HepG2 (cell line): ENCODE results near the gene HSPA1L. TPM values are rescaled to one million over a fixed set of nuclear protein-coding genes. Genes with fewer than 3 reads are reported as not detected.

Experiments used
- HIVEP1 ChIP-seq: sonication (generic); formaldehyde crosslinking; IDR thresholded peaks from 2 replicates; pipeline ENCODE4 v1.4.0; 2020; ENCODE audit warnings: mild to moderate bottlenecking, missing genetic modification reagents
- KLF6 ChIP-seq: IDR thresholded peaks from 2 replicates; pipeline ENCODE4 v1.8.0; 2016; ENCODE audit warnings: missing biosample characterization, missing genetic modification reagents
- PAX8 ChIP-seq: sonication (generic); formaldehyde crosslinking; IDR thresholded peaks from 2 replicates; pipeline ENCODE4 v1.8.0; 2022; ENCODE audit warnings: mild to moderate bottlenecking, missing genetic modification reagents, borderline replicate concordance
- RFX3 ChIP-seq: IDR thresholded peaks from 2 replicates; pipeline ENCODE4 v1.6.1; 2016; ENCODE audit warnings: missing biosample characterization, missing genetic modification reagents
- SALL1 ChIP-seq: sonication (generic); formaldehyde crosslinking; IDR thresholded peaks from 2 replicates; pipeline ENCODE4 v1.8.0; 2022; ENCODE audit warnings: mild to moderate bottlenecking, missing genetic modification reagents
- SIX4 ChIP-seq: sonication (generic); formaldehyde crosslinking; IDR thresholded peaks from 2 replicates; pipeline ENCODE4 v1.4.0; 2020; ENCODE audit warnings: missing genetic modification reagents
- TEAD2 ChIP-seq: sonication (generic); formaldehyde crosslinking; IDR thresholded peaks from 2 replicates; pipeline ENCODE4 v1.9.0; 2021; ENCODE audit warnings: missing genetic modification reagents
- ZNF232 ChIP-seq: sonication (generic); formaldehyde crosslinking; IDR thresholded peaks from 2 replicates; pipeline ENCODE4 v1.4.0; 2020; ENCODE audit warnings: missing genetic modification reagents, borderline replicate concordance
- ZNF343 ChIP-seq: sonication (generic); formaldehyde crosslinking; IDR thresholded peaks from 2 replicates; pipeline ENCODE4 v1.4.0; 2020; ENCODE audit warnings: mild to moderate bottlenecking, missing genetic modification reagents
- ZNF432 ChIP-seq: sonication (generic); formaldehyde crosslinking; IDR thresholded peaks from 2 replicates; pipeline ENCODE4 v1.5.0; 2020; ENCODE audit warnings: missing genetic modification reagents, mild to moderate bottlenecking, borderline replicate concordance
- ZNF737 ChIP-seq: sonication (generic); formaldehyde crosslinking; IDR thresholded peaks from 2 replicates; pipeline ENCODE4 v1.5.0; 2020; ENCODE audit warnings: missing genetic modification reagents, mild to moderate bottlenecking, borderline replicate concordance
- polyA plus RNA-seq, 8 experiments: library from polyadenylated mRNA; depleted of rRNA in 3 of 8; stranded (reverse) in 7 of 8; unstranded in 1 of 8; fragments of >200 nt; fragmentation: Illumina TruSeq in 4 of 8; extraction: Trizol in 4 of 8; gene quantifications; 2 replicates each; pipeline versions ENCODE4 v1.2.1 to v1.2.3, GENCODE V29; 2011 to 2016; ENCODE audit warnings: low read depth in 4 of 8, missing spikeins in 1 of 8, mixed read lengths in 1 of 8; ENCODE audit not compliant: insufficient read depth in 1 of 8
- total RNA-seq, 5 experiments: library from RNA; depleted of rRNA; stranded (reverse); fragments of >200 nt; fragmentation: Illumina TruSeq; extraction: Trizol; gene quantifications; 2 replicates each; pipeline ENCODE4 v1.2.3, GENCODE V29; 2016; ENCODE audit warnings: low read depth in 1 of 5
- TF ChIP-seq, protein P1 (sequence below): sonication (generic); formaldehyde crosslinking; IDR thresholded peaks from 2 replicates; pipeline ENCODE4 v1.4.0; 2020; ENCODE audit warnings: missing genetic modification reagents, borderline replicate concordance
- TF ChIP-seq, protein P2 (sequence below): sonication (generic); formaldehyde crosslinking; IDR thresholded peaks from 2 replicates; pipeline ENCODE4 v1.8.0; 2022; ENCODE audit warnings: mild to moderate bottlenecking, missing genetic modification reagents, moderate library complexity
- TF ChIP-seq, protein P3 (sequence below): sonication (generic); formaldehyde crosslinking; IDR thresholded peaks from 2 replicates; pipeline ENCODE4 v1.5.1; 2020; ENCODE audit warnings: mild to moderate bottlenecking, moderate library complexity, missing genetic modification reagents
- TF ChIP-seq, protein P4 (sequence below): sonication (generic); formaldehyde crosslinking; IDR thresholded peaks from 2 replicates; pipeline ENCODE4 v1.5.0; 2020; ENCODE audit warnings: missing genetic modification reagents
- TF ChIP-seq, protein P5 (sequence below): sonication (generic); formaldehyde crosslinking; IDR thresholded peaks from 2 replicates; pipeline ENCODE4 v1.5.0; 2020; ENCODE audit warnings: missing genetic modification reagents

The HSPA1L gene
- total and polyA plus RNA-seq, 2 of the 13 experiments (the other 11 are each of a cell fraction or from before 2014, with no cell fraction given), result 0.55 to 1.0 TPM

DNA sequence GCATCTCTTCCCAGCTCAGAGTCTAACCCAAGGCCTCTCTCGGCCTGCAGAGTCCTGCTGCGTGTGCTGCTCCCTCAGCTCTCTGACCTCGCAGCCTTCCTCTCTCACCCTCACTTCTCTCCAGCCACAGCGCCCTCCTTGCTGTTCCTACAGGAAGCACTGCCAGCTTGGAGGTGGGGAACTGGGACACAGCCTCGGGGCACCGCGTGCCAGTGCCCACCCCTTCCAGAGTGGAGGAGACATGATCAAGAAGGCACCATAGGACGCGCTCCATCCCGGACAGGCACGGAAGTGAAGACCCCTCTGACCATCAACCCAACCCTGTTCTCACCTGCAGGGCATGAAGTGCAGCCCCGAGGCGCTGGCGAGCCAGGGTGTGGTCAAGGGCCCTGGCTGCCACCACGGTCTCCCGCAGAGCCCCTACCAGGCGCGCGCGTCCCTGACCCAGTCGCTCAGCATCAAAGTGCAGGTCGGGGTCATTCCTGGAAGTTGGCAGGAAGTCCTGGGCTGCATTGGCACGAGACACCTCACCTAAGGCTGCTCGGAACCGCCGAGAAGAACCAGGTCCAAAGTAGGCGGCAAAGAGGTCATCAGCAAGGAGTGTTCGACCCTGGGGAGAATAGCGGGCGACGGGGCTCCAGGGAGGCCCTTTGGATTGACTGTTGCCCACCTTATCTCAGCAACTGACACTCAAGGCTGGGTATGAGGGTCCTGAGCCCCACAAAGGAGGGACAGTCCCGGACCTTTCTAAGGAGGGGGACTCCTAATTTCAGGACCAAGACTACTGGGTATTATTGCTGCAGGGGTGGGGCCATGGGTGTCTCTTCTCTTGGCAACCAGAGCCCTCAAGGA lies 39.2 kb downstream of the HSPA1L start (continued):
- TF ChIP-seq, protein P1, sequence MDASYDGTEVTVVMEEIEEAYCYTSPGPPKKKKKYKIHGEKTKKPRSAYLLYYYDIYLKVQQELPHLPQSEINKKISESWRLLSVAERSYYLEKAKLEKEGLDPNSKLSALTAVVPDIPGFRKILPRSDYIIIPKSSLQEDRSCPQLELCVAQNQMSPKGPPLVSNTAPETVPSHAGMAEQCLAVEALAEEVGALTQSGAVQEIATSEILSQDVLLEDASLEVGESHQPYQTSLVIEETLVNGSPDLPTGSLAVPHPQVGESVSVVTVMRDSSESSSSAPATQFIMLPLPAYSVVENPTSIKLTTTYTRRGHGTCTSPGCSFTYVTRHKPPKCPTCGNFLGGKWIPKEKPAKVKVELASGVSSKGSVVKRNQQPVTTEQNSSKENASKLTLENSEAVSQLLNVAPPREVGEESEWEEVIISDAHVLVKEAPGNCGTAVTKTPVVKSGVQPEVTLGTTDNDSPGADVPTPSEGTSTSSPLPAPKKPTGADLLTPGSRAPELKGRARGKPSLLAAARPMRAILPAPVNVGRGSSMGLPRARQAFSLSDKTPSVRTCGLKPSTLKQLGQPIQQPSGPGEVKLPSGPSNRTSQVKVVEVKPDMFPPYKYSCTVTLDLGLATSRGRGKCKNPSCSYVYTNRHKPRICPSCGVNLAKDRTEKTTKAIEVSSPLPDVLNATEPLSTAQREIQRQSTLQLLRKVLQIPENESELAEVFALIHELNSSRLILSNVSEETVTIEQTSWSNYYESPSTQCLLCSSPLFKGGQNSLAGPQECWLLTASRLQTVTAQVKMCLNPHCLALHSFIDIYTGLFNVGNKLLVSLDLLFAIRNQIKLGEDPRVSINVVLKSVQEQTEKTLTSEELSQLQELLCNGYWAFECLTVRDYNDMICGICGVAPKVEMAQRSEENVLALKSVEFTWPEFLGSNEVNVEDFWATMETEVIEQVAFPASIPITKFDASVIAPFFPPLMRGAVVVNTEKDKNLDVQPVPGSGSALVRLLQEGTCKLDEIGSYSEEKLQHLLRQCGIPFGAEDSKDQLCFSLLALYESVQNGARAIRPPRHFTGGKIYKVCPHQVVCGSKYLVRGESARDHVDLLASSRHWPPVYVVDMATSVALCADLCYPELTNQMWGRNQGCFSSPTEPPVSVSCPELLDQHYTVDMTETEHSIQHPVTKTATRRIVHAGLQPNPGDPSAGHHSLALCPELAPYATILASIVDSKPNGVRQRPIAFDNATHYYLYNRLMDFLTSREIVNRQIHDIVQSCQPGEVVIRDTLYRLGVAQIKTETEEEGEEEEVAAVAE (CRISPR knock-in tag), result no peak
- TF ChIP-seq KLF6 (CRISPR knock-in tag) (no peak), RFX3 (CRISPR knock-in tag) (no peak), PAX8 (no peak), ZNF232 (no peak), ZNF432 (CRISPR knock-in tag) (no peak), ZNF737 (0 out of 2 replicates have a peak, but pooled peaks have one; percentile 58), SIX4 (no peak), TEAD2 (CRISPR knock-in tag) (no peak), HIVEP1 (CRISPR knock-in tag) (peak; percentile 58; the same call in 1 of the 2 replicates), ZNF343 (0 out of 2 replicates have a peak, but pooled peaks have one; percentile 6), SALL1 (0 out of 2 replicates have a peak, but pooled peaks have one; percentile 7)
- TF ChIP-seq, protein P2, sequence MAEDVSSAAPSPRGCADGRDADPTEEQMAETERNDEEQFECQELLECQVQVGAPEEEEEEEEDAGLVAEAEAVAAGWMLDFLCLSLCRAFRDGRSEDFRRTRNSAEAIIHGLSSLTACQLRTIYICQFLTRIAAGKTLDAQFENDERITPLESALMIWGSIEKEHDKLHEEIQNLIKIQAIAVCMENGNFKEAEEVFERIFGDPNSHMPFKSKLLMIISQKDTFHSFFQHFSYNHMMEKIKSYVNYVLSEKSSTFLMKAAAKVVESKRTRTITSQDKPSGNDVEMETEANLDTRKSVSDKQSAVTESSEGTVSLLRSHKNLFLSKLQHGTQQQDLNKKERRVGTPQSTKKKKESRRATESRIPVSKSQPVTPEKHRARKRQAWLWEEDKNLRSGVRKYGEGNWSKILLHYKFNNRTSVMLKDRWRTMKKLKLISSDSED (CRISPR knock-in tag), result no peak
- TF ChIP-seq, protein P3, sequence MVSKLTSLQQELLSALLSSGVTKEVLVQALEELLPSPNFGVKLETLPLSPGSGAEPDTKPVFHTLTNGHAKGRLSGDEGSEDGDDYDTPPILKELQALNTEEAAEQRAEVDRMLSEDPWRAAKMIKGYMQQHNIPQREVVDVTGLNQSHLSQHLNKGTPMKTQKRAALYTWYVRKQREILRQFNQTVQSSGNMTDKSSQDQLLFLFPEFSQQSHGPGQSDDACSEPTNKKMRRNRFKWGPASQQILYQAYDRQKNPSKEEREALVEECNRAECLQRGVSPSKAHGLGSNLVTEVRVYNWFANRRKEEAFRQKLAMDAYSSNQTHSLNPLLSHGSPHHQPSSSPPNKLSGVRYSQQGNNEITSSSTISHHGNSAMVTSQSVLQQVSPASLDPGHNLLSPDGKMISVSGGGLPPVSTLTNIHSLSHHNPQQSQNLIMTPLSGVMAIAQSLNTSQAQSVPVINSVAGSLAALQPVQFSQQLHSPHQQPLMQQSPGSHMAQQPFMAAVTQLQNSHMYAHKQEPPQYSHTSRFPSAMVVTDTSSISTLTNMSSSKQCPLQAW (CRISPR knock-in tag), result peak; percentile 16; the same call in 1 of the 2 replicates
- TF ChIP-seq, protein P4, sequence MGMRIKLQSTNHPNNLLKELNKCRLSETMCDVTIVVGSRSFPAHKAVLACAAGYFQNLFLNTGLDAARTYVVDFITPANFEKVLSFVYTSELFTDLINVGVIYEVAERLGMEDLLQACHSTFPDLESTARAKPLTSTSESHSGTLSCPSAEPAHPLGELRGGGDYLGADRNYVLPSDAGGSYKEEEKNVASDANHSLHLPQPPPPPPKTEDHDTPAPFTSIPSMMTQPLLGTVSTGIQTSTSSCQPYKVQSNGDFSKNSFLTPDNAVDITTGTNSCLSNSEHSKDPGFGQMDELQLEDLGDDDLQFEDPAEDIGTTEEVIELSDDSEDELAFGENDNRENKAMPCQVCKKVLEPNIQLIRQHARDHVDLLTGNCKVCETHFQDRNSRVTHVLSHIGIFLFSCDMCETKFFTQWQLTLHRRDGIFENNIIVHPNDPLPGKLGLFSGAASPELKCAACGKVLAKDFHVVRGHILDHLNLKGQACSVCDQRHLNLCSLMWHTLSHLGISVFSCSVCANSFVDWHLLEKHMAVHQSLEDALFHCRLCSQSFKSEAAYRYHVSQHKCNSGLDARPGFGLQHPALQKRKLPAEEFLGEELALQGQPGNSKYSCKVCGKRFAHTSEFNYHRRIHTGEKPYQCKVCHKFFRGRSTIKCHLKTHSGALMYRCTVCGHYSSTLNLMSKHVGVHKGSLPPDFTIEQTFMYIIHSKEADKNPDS (CRISPR knock-in tag), result no peak
- TF ChIP-seq, protein P5, sequence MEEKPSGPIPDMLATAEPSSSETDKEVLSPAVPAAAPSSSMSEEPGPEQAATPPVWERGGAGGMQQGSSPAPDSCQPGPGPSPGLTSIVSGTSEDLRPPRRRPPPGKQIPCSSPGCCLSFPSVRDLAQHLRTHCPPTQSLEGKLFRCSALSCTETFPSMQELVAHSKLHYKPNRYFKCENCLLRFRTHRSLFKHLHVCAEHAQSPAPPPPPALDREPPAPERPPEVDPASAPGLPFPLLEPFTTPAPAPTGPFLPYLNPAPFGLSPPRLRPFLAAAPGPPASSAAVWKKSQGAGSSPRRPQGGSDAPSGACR (CRISPR knock-in tag), result 0 out of 2 replicates have a peak, but pooled peaks have one; percentile 53
